Measurements from ENCODE around the gene LCN2.

The LCN2 gene

DNA sequence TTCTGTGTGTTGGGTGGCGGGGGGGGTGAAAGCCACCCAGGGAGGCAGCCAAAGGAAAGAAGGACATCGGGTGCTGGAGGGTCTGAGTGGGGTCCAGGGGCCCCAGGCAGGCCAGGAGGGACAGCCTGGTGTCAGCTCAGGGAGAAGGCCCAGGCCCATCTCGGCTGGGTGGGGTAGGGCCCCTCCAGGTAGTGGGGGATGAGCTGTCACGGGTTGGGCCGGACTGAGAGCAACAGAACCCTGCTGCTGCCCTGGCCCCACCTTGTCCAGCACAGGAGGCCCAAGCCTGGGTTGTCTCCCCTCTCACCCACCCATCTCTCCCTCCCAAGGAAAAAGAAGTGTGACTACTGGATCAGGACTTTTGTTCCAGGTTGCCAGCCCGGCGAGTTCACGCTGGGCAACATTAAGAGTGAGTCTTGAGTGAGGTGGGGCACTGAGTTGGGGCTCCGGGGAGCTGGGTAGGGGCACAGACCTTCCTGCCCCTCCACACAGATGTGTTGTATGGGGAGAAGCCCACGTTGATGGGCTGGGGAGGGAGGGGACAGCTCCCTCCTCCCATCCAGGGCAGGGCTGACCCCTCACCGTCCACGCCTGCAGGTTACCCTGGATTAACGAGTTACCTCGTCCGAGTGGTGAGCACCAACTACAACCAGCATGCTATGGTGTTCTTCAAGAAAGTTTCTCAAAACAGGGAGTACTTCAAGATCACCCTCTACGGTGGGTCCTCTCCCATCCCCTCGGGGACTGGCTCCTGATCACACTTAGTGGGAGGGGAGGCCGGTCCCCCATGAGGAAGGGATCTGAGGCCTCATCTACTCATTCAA, 2.3 kb downstream of the LCN2 start:
- no peak for DNase-seq

DNA sequence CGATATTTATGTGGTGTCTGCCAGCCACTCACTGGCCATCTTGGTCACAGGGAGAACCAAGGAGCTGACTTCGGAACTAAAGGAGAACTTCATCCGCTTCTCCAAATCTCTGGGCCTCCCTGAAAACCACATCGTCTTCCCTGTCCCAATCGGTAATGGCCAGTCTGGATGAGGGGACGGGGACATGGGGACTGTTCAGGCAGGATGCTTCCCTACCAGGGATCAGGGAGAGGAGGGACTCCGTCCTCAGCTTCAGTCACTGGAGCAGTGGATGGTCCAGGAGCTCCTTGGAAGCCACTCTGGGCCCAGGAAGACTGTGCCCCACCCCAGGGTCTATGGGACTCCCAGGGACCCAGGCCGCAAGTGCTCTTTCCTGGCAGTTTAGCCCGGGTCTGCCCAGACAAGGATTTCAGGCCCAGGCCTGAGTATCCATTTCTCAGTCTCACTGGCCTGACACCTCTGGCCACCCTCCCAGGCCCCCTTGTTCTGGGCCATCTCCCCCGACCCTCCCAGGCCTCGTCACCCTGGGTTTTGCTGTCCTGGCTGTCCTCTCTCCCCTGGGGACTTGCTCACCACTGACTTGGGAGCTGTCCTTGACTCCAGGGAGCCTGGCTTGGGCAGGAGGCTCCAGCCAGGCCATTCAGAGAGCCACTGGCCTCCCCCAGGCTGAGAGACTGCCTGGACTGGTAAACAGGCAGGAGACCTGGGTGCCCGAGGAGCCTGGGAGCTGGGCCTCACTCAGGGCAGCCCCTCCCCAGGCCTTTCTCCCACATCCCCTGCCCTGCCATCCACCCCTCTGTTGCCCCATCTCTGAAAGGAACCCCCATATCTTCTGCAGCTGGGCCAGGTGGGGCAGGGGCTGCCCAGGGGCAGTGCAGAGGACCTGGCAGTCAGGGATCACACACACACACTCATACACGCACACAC, 3.1 kb downstream of the LCN2 start:
- DNase-seq = no peak

DNA sequence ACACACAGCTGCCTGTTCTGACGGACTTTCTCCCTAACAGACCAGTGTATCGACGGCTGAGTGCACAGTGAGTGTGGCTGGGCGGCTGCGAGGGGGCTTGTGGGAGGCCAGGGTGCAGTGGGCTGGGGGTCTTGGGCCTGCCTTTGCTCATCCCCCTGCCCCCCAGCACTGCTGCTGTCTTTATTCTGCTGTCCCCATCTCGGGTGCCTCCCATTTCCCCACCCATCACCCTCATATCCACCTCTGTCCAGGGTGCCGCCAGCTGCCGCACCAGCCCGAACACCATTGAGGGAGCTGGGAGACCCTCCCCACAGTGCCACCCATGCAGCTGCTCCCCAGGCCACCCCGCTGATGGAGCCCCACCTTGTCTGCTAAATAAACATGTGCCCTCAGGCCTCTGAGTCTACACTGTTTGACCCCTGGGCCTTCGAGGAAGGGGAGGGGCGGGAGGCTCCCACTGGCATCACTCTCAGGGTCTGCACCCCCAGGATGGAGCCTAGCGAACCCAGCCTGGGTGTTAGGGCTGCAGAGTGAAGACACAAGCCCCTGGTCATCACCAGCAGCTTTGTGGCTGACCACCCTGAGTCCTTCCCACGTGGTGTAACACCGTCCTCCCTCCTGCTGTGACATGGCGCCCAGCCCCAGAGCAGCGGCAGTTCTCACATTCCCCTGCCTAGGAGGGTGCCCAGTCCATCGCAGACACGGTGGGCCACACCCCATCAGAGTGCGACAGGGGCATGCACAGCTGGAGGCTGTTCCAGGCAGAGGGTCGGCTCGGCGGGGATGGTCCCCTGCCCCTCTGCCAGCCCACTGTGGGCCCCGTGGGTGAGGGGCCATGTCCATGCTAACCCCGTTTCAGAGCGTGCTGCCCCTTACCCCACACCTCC, 4.0 kb downstream of the LCN2 start:
- DNase-seq = no peak

DNA sequence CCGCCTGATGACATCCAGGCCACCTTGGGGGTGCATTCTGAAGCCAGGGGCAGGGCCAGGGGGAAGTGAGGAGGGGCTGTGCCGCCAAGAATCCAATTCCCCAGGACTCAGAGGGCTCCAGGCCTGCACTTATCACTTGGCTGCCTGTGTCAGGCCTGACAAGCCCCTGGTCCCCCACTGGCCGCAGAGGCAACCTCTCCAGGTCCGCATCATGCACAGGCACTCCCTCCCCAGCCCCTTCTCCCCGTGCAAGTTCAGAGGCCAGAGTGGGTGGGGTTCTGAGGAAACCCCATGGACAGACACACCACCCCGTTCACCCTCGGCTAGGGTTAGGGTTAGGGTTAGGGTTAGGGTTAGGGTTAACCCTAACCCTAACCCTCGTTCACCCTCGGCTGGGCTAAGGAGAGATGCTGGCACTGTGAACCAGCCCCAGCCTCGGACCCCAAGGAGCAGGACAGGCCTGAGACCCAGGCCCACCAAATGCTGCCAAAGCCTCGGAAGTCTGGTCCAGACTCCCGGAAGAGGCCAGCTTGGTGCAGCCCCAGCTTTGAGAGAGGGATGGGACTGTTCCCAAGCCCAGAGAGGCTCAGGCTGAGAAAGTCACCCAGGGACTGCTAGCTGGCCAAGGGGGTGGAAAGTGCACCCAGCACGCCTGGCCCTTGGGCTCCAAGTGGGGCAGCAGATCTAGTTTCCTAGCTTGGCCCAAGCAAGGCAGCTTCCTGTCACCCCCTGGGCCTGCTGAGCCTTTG, 4.9 kb downstream of the LCN2 start:
- DNase-seq = no peak

DNA sequence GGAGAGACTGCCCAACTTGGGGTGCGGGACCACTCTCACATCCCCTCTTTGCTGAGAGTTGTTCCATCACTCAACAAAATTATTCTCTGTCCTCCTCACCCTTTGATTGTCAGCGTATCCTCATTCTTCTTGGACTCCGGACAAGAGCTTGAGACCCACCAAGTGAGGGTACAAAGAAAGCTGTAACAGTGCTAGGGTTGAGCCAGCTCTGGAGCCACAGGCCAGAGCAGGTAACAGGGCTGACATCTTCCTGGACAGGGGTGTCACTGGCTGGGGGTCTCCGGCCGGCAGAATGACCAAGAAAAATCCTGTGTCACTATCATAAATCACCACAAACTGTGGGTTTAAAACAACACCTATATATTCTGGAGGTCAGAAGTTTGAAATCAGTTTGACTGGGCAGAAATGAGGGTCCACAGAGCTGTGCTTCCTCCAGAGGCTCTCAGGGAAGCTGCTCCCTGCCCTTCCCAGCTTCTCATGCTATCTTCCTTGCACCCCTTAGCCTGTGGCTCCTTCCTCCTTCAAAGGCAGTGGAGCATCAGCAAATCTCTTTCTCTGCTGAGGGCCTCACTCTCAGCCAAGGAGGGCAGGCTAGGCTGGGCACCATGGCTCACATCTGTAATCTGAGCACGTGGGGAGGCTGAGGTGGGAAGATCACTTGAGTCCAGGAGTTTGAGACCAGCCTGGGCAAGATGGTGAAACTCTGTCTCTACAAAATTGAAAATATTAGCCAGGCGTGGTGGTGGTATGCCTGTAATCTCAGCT, 6.7 kb downstream of the LCN2 start:
- no peak for DNase-seq

DNA sequence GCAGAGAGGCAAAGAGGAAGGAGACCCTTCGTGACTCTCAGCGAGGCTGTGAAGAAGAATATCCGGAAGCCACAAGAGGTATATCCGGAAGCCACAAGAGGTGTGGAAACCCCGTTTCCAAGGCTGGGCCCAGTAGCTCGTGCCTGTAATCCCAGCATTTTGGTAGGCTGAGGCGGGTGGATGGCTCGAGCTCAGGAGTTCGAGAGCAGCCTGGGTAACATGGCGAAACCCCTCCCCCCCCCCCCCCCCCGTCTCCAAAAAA, 10.2 kb downstream of the LCN2 start:
- DNase-seq = no peak

DNA sequence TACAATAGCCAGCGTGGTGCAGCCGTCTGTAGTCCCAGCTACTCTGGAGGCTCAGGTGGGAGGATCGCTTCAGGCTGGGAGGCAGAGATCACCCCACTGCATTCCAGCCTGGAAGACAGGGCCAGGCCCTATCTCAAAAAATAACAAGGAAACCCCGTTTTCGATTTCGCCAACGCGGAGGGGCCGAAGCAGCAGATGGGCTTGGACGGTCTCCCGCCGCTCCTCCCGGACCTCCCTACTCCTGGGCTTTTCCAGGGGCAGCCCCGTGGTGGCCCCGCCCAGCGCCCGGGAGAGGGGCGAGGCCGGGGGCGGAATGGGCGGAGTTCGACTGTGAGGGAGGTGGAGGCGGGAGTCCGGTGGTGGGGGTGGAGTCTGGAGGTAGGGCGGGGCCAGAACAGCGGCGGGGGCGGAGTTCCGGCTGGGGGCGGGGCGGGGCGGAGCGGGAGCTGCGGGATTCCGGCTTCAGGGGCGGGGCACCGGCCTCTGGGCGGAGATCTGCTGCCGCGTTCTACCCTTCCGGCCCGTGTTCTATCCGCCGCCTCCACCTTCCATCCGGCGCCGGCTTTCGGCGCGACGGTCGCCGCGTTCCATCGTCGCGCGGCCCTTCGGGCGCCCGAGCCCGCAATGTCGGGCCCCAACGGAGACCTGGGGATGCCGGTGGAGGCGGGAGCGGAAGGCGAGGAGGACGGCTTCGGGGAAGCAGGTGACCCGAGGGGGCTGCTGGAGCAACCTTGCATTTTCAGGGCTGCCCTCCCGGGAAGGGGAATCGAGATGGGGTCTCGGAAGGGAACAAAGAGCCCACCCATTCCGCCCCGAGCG, 10.7 kb downstream of the LCN2 start, which contains the start of gene BBLN:
Gene BBLN (plus strand): TSS at position 482 of the 819 bp plus-strand sequence. CDS start 143 bp downstream, at position 625.
- peak; percentile 44 to 81 for DNase-seq

DNA sequence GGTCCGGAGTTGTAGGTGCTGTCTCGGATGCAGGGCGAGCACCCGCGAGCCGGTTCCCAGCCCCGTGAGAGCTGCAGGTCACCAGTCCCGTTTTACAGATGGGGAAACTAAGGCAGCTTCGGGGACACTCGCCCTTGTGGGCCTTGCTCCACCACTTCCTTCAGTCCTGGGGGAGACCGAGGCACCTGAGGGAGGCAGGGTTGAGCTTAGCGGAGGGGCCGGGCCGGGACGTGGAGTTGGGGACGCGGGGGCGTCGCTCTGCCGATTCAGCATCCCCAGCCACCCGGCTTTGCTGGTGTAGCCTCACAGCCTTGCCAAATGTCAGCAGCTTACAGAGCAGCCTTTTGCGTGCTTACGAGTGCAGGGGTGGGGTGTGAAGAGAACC, 11.3 kb downstream of the LCN2 start:
- no peak for DNase-seq

DNA sequence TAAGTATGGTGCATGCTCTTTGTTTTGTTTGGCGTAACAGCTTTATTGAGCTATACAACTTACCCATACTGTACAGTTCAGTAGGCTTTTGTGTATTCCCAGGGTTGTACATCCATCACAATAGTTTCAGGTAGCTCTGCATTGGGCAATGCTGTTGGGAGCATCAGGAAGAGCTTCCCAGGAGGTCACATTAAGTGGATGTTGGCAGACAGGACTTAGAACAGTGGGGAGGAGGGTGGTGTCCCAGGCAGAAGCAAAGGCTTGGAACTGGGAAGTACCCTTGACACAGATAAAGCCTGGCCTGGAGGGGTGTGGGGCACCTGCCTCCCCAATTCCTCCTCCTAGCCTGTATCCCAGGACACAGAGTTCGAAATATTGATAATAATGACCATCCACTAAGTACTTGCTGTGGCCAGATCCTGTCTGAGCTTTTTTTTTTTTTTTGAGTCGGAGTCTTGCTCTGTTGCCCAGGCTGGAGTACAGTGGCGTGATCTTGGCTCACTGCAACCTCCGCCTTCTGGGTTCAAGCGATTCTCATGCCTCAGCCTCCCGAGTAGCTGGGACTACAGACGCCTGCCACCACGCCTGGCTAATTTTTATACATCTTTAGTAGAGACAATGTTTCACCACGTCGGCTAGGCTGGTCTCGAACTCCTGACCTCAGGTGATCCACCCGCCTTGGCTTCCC, 12.1 kb downstream of the LCN2 start:
- no peak for DNase-seq

DNA sequence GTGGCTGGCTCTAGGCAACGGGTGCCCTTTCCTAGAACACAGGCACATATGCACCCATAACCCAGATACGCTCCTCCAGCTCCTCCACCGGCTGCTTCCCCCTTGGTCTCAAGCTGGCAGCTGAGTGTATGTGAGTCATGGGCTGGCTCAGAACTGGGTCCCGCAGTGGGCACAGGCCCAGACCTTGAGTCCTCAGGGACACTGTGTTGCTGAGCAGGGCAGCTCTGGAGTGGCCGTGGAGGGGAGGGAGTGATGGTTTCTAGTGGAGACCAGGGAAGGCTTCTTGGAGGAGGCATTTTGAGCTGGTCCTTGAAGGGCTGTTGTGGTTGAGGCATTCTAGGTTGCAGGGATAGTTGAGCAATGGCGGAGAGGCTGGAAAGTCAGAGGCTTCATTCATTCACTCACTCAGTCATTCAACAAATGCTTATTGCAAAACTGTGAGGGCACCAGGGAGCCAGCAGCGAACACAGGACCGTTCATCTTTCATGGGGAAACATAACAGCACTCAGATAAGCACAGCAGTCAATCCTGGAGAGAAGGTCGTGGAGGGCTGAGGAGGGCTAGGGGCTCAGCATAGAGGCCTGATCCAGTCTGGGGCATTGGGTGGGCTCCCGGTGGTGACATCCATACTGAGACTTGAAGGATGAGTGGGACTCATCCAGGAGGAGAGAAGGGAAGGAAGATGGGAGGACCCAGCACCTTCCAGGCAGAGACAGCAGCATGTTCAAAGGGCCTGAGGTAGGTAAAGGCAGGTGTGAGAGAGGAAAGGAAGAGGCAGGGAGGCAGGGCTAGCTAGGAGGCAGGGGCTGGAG, 13.2 kb downstream of the LCN2 start:
- DNase-seq = no peak

DNA sequence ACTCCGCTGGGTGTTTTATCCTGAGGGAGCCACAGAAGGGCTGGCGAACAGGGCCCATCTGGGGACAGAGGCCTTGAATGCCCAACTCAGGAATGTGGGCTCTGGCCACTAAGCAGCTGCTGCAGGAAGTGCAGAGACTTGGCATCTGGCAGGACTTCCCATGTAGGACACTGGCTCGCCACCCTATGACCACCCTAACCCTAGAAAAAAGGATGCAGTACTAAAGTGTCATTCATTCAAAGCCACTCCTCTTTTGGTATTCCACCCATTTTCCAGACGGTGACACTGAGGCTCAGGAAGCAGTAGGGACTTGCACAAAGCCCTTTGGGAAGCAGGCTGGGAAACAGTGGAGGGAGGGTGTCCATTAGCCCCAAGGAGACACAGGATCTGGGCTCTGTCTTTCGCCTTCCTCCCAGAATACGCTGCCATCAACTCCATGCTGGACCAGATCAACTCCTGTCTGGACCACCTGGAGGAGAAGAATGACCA, 13.8 kb downstream of the LCN2 start:
- DNase-seq = no peak

DNA sequence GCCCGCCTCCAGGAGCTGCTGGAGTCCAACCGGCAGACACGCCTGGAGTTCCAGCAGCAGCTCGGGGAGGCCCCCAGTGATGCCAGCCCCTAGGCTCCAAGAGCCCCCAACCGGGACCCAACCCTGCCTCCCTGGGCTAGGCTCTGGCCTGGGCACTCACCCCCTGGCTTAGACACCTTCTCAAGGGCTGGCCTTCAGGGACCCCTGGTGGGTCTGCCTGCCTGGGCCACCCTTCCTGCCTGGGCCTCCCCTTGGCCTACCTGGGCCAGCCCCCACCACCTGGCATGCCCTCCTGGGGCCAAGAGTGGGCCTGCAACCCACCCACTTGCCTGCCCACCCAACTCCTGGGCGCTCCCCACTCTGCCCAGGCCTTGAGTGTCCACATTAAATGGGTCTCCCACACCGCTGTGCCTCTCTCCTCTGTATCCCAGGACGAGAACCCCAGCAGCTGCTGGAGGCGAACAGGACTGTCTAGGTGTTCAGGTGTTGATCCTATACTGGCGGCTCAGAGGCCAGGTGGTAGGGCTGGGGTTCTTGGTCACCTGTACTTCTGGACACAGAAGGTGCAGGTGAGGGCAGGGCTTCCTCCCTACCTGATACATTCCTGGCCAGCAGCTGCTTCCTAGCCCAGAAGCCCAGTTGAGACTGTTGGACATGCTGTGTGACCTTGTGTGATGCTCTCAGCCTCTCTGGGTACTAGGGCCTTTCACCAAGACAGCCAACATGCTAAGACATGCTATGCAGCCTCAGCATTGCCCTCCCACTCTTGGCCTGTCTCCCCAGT, 14.5 kb downstream of the LCN2 start:
- no peak for DNase-seq

DNA sequence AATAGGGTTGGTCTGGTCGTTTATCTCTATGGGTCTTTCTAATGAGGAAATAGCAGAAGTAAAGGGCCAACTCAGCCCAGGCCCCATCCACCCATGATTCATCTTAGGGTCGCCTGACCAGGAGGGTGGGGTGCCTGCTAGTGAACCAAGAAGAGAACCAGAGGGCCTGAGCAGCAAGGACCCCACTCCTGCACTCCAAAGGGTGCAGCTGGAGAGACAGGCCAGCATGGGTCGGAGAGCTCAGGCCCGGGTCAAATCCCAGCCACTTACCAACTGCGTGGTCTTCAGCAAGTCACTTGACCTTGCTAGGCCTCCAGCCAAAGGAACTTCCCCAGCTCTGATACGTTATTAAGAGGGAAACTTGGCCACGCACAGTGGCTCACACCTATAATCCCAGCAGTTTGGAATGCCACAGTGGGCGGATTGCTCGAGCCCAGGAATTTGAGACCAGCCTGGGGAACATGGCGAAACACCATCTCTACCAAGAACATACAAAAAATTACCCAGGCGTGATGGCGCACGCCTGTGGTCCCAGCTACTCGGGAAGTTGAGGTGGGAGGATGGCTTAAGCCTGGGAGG, 15.1 kb downstream of the LCN2 start:
- no peak for DNase-seq

DNA sequence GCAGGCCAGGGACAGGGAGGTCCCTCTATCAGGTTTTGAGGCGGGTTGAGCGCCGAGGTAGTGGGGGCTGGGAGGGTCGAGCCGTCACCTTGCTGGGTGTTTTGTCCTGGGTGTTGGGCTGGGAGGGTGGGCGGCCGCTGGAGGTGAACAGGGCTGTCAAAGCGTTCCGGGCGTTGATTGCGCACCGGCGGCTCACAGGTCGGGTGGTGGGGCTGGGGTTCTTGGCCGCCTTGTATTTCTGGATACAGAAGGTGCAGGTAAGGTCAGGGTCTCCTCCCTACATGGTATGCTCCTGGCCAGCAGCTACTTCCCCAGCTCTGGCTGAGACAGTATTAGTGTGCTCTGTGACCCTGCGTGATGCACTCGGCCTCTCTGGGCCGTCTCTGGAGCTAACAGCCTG, 16.9 kb downstream of the LCN2 start:
- no peak for DNase-seq

DNA sequence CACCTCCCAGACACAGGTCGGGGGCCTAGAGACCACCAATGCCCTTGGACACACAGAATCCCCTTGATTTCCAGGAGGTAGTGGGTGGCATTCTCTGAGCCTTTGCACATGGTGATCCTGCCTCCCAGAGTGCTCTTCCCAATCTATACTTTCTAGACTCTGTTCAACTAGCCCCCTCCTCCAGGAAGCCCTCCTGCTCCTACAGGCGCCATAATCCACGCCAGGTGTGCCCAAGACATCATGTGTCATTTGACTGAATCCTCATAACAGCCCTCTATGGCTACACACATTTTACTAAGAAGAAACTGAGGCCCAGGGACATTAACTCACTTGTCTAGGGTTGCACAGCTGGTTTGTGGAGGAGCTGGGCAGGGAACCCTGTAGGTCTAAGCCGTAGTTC, 18.0 kb downstream of the LCN2 start:
- no peak for DNase-seq

DNA sequence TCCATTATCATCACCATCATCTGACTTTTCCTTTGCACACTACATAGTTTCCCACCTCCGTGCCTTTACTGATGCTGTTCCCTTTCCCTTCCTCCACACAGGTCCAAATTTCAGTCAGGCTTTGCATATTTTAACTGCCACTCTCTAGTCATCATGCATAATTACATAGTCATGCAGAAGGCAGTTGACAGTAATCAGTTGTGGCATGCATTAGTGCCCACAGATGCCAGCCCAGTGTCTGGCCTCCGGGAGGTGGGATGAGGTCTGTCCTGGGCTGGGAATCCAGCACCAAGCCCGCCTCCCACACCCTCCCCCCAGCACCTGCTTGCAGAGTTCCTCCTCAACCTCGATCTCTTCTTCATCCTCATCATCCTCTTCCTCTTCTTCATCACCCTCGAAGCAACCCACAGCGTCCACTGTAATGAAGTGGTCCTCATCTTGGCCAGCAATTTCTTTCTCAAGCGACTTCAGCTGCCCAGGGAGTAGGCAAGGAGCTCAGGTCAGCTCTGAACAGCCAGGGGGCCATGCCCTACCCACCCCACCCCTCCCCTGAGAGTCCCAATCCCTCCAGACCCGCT, 19.6 kb downstream of the LCN2 start:
- DNase-seq = no peak

DNA sequence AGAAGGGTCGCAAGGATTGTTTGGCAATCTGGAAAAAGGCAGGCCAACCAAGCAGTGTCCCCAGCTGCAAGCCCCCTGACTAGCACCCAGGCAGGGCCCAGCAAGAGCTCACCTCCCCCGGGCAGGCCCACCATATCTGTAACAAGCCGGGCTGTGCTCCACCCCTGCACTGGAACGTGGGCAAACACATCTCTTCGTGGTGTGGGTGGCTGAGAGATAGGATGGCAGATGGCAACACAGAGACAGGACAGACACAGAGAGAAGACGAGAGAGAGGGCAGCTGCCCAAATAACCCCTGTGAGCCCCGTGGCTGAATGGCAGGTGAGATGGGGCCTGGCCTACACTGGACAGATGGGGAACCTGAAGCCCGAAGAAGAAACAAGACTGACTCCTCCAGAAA, 20.2 kb downstream of the LCN2 start:
- no peak for DNase-seq

Measured in NCI-H187 (cell line).